Peyer's patch (tissue), 4 donors: Measurements from ENCODE around the gene LZTR1. TPM values are rescaled to one million over a fixed set of nuclear protein-coding genes. Genes with fewer than 3 reads are reported as not detected.

Experiments used
- DNase-seq, 3 donors: peaks; one replicate each; pipeline ENCODE4 v3.0.0-alpha.2; 2017 to 2019
- H3K27ac ChIP-seq, 4 donors: fragments of 200-600 bp; sonication (generic); one replicate each; pipeline ENCODE4 v1.5.1; 2016 to 2019
- H3K27me3 ChIP-seq, 2 donors: fragments of 200-600 bp; sonication (generic); one replicate each; pipeline ENCODE4 v1.5.1; 2019
- H3K36me3 ChIP-seq, 3 donors: fragments of 200-600 bp; sonication (generic); one replicate each; pipeline ENCODE4 v1.5.1; 2016 to 2019
- H3K4me1 ChIP-seq, 4 donors: fragments of 200-600 bp; sonication (generic); one replicate each; pipeline ENCODE4 v1.5.1; 2016 to 2019
- H3K4me3 ChIP-seq, 4 donors: fragments of 200-600 bp; sonication (generic); 1 replicate in 3 of 4; 2 replicates in 1 of 4; pipeline ENCODE4 v1.5.1; 2016 to 2019; ENCODE audit warnings: mild to moderate bottlenecking in 1 of 4
- H3K9me3 ChIP-seq, 4 donors: fragments of 200-600 bp; sonication (generic); one replicate each; pipeline ENCODE4 v1.5.1; 2016 to 2019; ENCODE audit warnings: mild to moderate bottlenecking in 1 of 4
- POLR2A ChIP-seq, 2 donors: fragments of 450-650 bp; IDR thresholded peaks; one replicate each; pipeline ENCODE4 v1.5.1; 2017; ENCODE audit warnings: antibody characterized with exemption in 2 of 2, mild to moderate bottlenecking in 2 of 2, moderate library complexity in 2 of 2
- total RNA-seq, 4 donors: library from RNA; depleted of rRNA; stranded (reverse); fragments of >200 nt; gene quantifications; one replicate each; pipeline ENCODE4 v1.1.0, GENCODE V29; 2016
- TF ChIP-seq, protein P1 (sequence below), 6 experiments: fragments of 450-650 bp in 4 of 6; fragments of 200-600 bp in 2 of 6; sonication (generic) in 1 of 6; IDR thresholded peaks; one replicate each; pipeline ENCODE4 v1.5.1; 2017 to 2019; ENCODE audit warnings: antibody characterized with exemption in 6 of 6, mild to moderate bottlenecking in 3 of 6, moderate library complexity in 1 of 6

LZTR1 gene
- total RNA-seq, 4 donors from 2014 or later: 65.5 to 144 (median 88.5) TPM

DNA sequence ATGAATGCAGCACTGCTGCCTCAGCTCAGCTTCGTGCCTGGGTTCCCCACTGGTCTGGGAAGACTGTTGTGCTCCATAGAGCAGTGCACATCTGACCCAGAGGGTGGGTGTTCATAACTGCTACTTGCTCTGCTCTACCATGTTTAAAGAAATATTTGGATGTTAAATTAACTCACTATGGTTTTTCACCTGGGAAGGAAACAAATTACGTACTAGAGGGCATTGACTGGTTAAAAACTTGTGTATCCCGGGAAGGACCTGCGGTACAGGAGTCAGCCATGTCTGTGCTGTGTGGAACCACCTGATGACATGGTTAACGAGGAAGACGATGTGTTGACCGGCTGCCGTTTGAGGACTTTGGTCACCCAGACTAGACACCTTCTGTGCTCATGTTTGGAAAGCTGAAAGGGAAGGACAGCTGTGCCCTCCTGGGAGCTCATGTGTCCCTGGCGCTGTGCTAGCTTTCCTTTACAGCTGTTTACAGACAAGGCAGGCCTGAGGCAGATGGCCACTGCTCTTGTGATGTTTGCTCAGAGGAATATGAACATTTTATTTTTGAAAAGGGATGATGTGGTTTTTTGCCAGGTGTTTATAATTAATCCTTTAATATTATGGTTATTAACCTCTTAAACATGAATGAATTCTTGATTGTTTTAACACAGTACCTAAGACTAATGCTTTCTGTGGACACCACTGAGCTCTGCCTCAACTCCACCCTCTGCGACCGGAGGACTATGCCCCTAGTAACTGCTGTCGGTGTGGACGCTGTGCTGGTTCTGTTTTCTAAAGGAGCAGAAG, 29.4 kb upstream of the LZTR1 start:
- H3K27ac ChIP-seq: peak overlapping the region in 3 of 4 donors; percentile 65 to 93 (median 82)
- peak overlapping the region in 1 of 4 donors; percentile 15 for H3K4me3 ChIP-seq
- peaks cover 3 to 66% (median 12%) of the 10 kb centered on the region in 4 donors for H3K4me1 ChIP-seq
- DNase-seq: peak in 2 of 3 donors; percentile 80 to 85
- no peaks in the 10 kb centered on the region for H3K9me3 ChIP-seq
- peaks cover 0 to 41% (median 0%) of the 10 kb centered on the region in 3 donors for H3K36me3 ChIP-seq
- TF ChIP-seq, protein P1, sequence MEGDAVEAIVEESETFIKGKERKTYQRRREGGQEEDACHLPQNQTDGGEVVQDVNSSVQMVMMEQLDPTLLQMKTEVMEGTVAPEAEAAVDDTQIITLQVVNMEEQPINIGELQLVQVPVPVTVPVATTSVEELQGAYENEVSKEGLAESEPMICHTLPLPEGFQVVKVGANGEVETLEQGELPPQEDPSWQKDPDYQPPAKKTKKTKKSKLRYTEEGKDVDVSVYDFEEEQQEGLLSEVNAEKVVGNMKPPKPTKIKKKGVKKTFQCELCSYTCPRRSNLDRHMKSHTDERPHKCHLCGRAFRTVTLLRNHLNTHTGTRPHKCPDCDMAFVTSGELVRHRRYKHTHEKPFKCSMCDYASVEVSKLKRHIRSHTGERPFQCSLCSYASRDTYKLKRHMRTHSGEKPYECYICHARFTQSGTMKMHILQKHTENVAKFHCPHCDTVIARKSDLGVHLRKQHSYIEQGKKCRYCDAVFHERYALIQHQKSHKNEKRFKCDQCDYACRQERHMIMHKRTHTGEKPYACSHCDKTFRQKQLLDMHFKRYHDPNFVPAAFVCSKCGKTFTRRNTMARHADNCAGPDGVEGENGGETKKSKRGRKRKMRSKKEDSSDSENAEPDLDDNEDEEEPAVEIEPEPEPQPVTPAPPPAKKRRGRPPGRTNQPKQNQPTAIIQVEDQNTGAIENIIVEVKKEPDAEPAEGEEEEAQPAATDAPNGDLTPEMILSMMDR (IDR thresholded peaks at IDR 0.05): no peak
- no peak for TF ChIP-seq POLR2A (IDR thresholded peaks at IDR 0.05)
- H3K27me3 ChIP-seq: no peaks in the 10 kb centered on the region

DNA sequence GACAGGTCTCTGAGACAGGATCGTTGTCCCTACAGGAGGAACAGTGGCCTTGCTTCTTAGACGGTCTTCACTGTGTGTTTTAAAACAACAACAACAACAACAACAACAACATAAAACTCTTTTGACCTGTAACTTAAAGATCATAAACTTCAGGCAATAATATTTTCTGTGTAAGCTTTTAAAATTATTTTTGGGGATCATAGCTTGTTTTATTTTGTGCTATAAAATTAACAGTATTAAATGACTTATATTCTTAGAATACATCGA, 28.8 kb upstream of the LZTR1 start:
- Histone ChIP-seq H3K9me3 (no peaks in the 10 kb centered on the region), H3K4me3 (no peak overlapping the region), H3K36me3 (peaks cover 0 to 41% (median 0%) of the 10 kb centered on the region in 3 donors), H3K27ac (peak overlapping the region in 3 of 4 donors; percentile 65 to 93 (median 82)), H3K27me3 (no peaks in the 10 kb centered on the region), H3K4me1 (peaks cover 3 to 67% (median 9%) of the 10 kb centered on the region in 4 donors)
- no peak for DNase-seq
- TF ChIP-seq POLR2A (IDR thresholded peaks at IDR 0.05): no peak
- TF ChIP-seq, protein P1 (IDR thresholded peaks at IDR 0.05): peak in 3 of 6 experiments; percentile 6 to 26 (median 15)

DNA sequence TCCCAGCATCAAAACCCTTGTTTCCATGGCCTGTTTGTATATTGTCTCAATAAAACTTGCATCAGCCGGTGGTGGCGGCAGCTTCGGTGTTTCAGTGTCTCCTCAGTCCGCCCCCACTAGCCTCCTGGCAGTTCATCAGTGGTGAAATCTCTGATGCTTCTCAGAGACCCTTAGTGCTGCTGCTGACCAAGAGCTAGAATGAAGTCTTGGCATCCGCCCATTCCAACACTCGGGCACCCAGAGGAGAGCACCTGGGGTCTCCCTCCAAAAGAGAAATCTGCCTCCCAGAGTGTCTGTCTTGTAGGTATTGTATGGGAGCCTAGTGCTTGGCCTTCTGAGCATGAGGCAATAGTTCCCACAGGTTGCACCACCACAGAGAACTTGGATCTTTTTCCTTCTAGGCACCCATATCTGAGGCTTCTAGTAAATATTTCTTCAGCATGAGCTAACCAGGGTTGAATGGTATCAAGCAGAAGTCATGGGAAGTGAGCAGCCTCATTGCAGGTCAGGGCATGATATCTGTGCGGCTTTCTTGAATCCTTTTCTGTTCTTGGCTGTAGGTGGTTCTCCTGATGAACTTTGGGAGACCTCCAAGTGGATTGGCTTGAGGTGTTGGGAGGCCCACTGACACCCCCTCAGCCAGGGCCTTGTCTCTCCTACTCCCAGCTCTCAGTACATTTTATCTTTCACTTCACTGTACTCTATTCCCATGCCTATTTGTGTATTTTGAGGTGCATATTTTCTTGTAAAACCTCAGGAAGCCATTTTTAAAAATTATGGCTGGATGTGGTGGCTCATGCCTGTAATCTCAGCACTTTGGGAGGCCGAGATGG, 28.2 kb upstream of the LZTR1 start:
- H3K9me3 ChIP-seq: no peaks in the 10 kb centered on the region
- H3K27ac ChIP-seq: peak overlapping the region in 2 of 4 donors; percentile 82 to 93
- TF ChIP-seq POLR2A (IDR thresholded peaks at IDR 0.05): no peak
- TF ChIP-seq, protein P1 (IDR thresholded peaks at IDR 0.05): no peak
- no peaks in the 10 kb centered on the region for H3K27me3 ChIP-seq
- peaks cover 3 to 64% (median 9%) of the 10 kb centered on the region in 4 donors for H3K4me1 ChIP-seq
- peaks cover 0 to 41% (median 0%) of the 10 kb centered on the region in 3 donors for H3K36me3 ChIP-seq
- peak overlapping the region in 1 of 4 donors; percentile 8 for H3K4me3 ChIP-seq
- peak in 1 of 3 donors; percentile 46 for DNase-seq

DNA sequence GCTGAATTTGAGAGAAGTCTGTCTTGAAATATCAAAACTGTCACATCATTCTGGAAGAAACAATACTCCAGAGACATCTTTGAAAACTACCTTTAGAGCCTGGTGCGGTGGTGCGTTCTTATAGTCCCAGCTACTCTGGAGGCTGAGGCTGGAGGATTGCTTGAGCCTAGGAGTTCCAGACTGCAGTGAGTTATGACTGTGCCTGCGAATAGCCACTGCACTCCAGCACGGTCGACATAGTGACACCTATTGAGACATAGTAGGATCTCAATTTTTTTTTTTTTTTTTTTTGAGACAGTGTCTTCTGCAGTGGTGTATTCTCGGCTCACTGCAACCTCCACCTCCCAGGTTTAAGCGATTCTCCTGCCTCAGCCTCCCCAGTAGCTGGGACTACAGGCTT, 26.5 kb upstream of the LZTR1 start:
- H3K4me3 ChIP-seq: peak overlapping the region in 2 of 4 donors; percentile 58 to 76
- H3K27me3 ChIP-seq: no peaks in the 10 kb centered on the region
- no peaks in the 10 kb centered on the region for H3K9me3 ChIP-seq
- H3K36me3 ChIP-seq: peaks cover 0 to 28% (median 0%) of the 10 kb centered on the region in 3 donors
- TF ChIP-seq POLR2A (IDR thresholded peaks at IDR 0.05): no peak
- TF ChIP-seq, protein P1 (IDR thresholded peaks at IDR 0.05): no peak
- peak overlapping the region in 2 of 4 donors; percentile 89 to 95 for H3K27ac ChIP-seq
- peaks cover 3 to 48% (median 9%) of the 10 kb centered on the region in 4 donors for H3K4me1 ChIP-seq
- peak in 1 of 3 donors; percentile 22 for DNase-seq

GRCh38 chr22:20956258-20957101, 25.6 kb upstream of the LZTR1 start:
- peak overlapping the region; percentile 57 to 95 (median 90) for H3K27ac ChIP-seq
- H3K36me3 ChIP-seq: peaks cover 0 to 19% (median 0%) of the 10 kb centered on the region in 3 donors
- H3K4me1 ChIP-seq: peaks cover 3 to 42% (median 9%) of the 10 kb centered on the region in 4 donors
- peak overlapping the region; percentile 58 to 76 (median 60) for H3K4me3 ChIP-seq
- DNase-seq: peak in 2 of 3 donors; percentile 83 to 85
- H3K9me3 ChIP-seq: no peaks in the 10 kb centered on the region
- no peaks in the 10 kb centered on the region for H3K27me3 ChIP-seq
- peak; percentile 83 to 84 for TF ChIP-seq POLR2A (IDR thresholded peaks at IDR 0.05)
- TF ChIP-seq, protein P1 (IDR thresholded peaks at IDR 0.05): peak in 1 of 6 experiments; percentile 6
